T-helper 9 cell (primary cell): ENCODE results near the gene MAP3K21.

Experiments
- DNase-seq: peaks from one replicate; pipeline ENCODE4 v3.0.0-alpha.2; 2020

The MAP3K21 gene

GRCh38 chr1:233390842-233391737 is 63.6 kb downstream of the MAP3K21 start:
- DNase-seq = no peak

DNA sequence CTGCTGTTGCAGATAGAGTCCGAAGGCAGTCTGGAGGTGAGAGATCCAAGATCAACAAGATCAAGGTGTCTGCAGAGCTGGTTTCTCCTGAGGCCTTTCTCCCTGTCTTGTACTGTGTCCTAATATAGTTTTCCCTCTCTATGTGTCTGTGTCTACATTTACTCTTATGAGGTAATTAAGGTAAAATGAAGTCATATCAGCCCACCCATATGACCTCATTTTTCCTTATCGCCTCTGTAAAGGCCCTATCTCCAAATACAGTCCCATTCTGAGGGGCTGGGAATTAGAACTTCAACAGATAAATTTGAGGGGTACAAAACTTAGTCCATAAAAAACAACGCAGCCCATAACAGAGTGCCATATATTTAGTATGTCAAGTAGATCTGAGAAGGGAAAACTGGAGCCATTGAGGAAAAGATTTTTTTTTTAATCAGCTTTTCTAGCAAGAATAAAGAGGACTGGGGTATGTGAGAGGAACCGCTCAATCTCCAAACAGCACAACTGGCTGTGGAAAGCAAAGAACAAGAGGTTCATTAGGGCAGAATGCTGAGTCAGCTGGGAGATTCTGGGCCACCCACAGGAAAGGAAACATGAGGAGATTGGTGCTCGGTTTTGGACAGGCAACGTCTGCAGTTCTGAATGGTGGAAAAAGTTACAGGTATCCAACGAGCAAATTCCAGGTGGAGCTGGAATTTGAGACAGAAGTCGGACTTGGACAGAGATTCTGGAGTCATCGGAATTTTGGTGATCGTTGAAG is 65.7 kb downstream of the MAP3K21 start:
- no peak for DNase-seq

GRCh38 chr1:233393926-233394680 is 66.6 kb downstream of the MAP3K21 start:
- DNase-seq = no peak

DNA sequence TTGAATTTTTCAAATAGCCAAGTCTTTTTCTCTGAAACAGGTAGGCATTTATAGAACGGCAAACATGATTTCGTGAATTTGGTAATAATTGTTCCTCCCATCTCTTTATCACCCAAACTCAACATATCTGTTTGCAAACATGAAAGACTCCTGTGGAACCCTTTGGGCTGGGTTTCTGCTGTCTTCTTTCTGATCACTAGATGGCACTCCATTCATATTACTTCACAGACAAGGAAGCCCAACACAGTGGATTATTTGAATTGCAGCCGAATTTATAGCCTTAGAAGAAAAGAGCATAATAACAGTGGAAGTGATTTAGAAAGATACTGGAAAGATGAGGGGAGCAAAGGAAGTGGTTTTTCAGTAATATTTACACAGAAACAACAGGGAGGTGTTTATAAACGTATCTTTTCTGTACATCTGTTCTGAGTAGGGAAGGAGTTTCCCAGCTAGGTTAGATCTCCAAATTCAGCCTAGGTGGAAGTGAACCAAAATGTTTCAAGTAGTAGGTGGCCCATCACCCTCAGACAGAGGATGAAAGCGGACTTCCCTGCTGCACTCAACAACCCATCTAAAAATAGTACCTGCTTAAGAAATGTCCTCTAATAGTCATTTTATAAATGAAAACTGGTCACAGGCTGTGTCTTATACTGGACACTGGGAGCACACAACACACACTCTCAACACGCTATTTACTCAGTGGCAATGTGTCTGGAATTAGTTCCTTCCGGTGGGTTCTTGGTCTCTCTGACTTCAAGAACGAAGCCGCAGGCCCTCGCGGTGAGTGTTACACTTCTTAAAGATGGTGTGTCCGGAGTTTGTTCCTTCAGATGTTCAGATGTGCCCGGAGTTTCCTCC is 67.6 kb downstream of the MAP3K21 start:
- no peak for DNase-seq

- DNase-seq = no peak
These were observed 68.5 kb downstream of the MAP3K21 start for GRCh38 chr1:233395863-233396646.

- no peak for DNase-seq
These were observed 78.9 kb downstream of the MAP3K21 start for GRCh38 chr1:233406339-233406960.

DNA sequence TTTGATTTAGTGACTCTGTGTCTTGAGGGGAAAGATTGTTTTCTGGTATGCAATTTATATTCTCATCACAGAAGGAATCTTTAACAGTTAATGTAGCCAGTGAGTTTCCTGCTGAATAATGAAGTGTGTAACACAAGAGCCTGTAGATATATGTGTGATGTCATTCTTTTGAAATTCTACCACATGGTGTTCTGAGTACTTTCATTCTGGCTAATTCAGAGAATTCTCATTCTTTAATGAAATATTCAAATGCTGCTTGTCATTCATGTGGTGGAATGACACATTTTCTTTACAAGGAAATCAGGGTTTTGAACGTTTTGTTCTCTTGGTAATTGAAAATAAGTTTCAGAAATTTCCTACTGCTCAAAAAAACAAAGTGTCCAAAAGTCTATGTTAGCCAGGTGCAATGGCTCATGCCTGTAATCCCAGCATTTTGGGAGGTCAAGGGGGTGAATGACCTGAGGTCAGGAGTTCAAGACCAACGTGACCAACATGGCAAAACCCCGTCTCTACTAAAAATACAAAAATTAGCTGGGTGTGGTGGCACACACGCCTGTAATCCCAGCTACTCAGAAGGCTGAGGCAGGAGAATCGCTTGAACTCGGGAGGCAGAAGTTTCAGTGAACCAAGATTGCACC is 79.6 kb downstream of the MAP3K21 start:
- no peak for DNase-seq

- DNase-seq = no peak
These were observed 82.0 kb downstream of the MAP3K21 start for GRCh38 chr1:233409540-233409939.

DNA sequence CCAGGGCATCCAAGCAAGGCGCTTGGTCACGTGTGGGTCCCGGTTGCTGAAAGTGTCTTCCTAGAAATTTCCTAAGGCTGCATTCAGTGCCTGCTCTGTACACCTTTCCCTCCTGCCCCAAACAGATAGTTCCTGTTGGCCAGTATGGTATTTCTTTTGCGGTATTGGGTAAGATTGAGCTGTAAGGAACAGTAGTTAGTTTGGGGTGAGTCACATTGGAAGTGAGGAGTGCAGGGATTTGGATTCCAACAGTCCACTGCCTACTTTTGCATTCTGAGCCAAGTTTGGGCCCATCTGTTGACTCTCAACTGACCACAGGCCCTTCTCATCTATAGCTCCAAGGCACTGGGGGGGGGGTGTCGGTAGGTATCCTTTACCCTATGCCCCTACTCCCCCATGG is 83.4 kb downstream of the MAP3K21 start:
- DNase-seq = no peak

DNA sequence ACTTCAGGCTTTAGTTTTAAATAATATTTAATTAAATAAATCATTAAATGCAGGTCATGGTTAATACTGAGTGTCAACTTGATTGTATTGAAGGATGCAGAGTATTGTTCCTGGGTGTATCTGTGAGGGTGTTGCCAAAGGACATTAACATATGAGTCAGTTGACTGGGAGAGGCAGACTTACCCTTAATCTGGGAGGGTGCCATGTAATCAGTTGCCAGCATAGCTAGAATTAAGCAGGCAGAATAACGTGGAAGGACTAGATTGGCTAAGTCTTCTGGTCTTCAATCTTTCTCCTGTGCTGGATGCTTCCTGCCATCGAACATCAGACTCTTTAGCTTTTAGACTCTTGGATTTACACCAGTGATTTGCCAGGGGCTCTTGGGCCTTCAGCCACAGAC is 85.3 kb downstream of the MAP3K21 start:
- DNase-seq = no peak

DNA sequence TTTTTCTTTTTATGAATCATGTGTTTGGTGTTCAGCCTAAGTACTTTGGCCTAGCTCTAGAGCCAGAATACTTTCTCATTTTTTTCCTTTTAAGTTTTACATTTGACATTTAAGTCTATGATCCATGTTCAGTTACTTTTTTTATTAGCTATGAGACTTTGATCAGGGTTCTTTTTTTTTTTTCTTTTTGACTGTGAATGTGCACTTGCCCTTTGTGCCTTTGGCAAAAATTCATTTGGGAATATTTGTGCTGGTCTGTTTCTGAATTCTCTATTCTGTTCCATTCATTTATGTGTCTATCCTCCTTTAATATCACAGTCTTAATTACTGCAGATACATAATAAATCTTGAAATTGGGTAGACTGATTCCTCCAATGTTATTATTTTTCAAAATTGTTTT is 93.8 kb downstream of the MAP3K21 start:
- no peak for DNase-seq

DNA sequence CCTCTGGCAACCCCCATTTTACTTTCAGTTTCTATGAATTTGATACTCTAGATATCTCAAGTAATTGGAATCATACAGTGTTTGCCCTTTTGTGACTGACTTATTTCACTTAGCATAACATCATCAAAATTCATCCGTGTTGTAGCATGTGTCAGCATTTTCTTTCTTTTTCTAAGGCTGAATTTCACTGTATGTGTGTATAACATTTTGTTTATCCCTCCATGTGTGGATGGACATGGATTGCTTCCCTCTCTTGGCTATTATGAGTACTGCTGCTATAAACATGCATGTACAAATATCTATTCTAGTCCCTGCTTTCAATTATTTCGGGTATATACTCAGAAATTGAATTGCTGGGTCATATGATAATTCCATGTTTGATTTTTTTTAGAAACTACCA is 97.3 kb downstream of the MAP3K21 start:
- DNase-seq = no peak

GRCh38 chr1:233427907-233428306 is 100.4 kb downstream of the MAP3K21 start:
- DNase-seq = no peak

GRCh38 chr1:233431753-233432403 is 104.4 kb downstream of the MAP3K21 start:
- DNase-seq = no peak

DNA sequence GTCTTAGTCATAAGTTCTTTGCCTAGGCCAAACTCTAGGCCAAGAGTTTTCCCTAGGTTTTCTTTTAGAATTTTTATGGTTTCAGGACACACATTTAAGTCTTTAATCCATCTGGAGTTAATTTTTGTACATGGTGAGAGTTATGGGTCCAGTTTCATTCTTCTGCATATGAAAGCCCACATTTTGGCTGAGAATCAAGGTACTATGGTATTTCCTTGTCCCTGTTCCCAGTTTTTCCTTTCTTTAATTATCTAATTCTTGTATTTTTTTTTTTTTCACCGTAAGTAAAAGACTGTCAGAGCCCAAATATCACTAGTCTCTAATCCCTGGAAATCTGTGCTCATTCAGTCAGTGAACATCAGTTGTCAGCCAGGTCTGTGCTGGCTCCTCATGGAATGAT is 105.4 kb downstream of the MAP3K21 start:
- DNase-seq = no peak

GRCh38 chr1:233433436-233434210 is 106.1 kb downstream of the MAP3K21 start:
- no peak for DNase-seq
